Measurements from ENCODE around the gene CNTN6.

Gene CNTN6

DNA sequence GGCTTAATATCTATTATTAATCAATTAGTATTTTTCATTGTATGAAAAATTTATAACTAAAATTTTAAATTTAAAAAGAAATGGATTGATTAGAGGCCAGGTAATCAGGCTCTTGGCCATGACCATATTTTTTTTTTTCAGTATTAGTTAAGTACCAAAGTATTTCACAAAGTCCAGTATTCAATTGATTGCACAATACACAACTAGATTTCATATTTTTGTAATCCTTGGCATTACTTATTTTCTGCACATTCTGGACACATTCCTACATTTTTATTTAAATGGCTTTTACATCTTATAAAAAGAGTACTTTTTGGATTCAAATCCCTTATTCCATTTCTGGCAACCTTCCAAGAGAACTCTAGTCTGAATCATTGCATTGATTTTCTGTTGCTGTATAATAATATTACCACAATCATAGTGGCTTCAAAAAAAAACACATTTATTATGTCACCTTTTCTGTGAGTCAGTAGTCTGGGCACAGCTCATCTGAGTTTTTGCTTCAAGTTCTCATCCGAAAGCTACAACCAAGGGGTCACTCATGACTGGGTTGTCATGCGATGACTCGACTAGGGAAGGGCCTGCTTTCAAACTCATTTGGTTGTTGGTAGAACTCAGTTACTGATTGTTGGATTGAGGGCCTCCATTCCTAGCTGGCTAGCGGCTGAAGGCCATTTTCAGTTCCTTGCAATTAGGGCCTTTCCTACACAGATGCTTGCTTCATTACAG is 90.7 kb downstream of the CNTN6 start:
- no peak for DNase-seq

DNA sequence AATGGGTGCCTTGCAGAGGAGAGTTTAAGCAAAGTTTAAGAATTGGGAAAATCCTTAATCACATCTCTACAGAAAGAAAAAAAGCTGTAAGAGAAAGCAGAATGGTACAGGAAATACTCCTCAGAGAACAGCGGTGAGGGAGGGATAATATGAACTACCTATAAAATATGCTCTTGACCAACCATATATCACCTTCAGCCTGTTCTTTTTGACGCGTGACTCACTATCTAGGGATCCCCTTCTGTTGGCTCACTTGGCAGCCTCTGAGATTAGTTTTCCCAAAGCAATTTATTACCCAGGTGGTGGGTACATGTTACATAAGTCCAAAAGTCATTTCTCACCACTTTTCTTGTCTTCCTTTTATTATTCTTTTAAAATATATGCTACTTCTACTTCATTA is 97.7 kb downstream of the CNTN6 start:
- DNase-seq = no peak

DNA sequence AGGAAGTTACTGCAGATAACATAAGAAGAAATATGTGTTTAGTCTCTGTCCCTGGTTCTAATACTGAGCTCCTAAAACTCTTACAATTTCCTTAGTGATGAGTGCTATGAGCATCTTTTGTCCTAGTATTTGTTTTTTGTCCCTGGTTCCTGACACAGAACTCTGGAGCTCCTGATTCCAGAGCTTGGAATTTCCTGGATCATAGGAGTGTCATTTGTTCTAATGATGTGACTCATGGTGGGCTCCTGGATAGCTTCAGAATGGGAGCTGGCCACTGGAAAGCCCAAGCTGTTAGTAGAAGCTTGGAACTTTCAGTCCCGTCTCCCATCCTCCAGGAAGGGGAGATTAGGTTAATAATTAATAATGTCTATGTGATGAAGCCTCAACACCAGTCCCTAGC is 98.2 kb downstream of the CNTN6 start:
- no peak for DNase-seq

- DNase-seq = no peak
These were observed 103.1 kb downstream of the CNTN6 start for GRCh38 chr3:1195947-1196346.

DNA sequence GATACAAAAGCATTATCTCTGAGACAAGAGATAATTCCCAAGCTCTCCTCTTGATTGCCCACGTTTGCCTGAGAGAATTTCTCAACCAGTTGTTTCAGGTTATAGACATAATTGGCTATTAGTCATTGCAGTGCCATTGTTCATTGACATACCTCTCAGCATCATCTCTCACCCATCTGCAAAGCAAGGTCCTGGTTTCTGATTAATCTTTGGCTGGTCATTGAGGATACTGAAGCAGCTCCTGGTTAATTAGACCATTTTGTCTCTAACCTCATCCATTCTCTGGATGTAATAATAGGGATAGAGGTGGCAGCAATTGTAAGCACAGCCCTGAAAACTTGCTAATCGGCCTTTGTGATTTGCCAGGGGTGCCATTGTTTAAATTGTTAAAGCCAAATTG is 104.2 kb downstream of the CNTN6 start:
- no peak for DNase-seq

- DNase-seq = no peak
These were observed 107.5 kb downstream of the CNTN6 start for GRCh38 chr3:1200371-1200770.

- DNase-seq = no peak
These were observed 115.1 kb downstream of the CNTN6 start for GRCh38 chr3:1207904-1208303.

DNA sequence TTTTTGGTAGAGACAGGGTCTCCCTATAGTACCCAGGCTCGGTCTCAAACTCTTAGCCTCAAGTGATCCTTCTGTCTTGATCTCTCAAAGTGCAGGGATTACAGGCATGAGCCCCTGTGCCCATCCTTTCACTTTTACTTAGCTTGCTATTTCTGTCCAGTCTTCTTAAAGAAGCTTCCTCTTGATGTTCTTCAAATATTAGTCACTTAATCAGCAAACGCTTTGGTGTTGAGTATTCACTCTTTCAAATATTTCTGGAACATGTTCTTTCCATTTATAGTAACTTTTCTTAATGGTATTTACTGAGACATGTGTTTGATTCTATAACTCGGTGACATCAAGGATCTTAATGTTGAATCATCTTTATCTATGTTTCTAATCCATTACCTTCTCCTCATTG is 122.1 kb downstream of the CNTN6 start:
- DNase-seq = no peak

DNA sequence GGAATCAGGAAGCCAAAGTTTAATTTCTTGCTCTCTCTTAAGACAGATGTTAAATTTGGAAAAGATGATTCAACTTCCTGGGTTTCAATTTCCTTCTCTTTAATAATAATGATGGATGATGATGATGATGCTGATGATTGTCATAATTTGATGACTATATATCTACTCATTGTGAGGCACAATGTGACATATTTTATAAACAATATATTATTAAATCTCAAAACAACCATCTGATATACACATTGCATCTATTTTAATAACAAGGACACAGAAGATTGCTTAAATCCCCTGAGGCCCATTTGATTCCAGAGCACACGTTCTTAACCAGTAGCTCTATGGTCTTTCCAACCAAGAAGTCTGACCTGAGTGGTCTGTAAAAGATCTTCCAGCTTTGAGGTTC is 124.0 kb downstream of the CNTN6 start:
- DNase-seq = no peak

GRCh38 chr3:1227111-1227510 is 134.3 kb downstream of the CNTN6 start:
- DNase-seq = no peak

DNA sequence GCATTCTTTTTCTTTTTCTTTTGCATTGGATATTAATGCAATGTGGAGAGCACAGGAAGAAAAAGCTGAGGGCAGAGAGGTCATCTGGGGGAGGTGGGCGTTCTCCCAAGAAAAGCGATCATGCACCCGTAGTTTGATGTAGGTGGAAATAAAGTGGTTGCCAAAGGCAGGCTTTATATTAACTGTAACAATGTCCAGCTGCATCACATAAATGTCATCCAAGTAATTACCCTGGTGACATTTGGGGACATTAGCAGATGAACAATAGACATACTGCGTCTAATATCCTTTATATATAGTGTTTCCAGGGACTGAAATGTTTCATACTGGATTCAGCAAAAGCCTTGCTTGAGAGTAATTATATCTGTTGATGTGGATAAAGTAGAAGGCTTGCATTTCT is 135.5 kb downstream of the CNTN6 start:
- no peak for DNase-seq

- DNase-seq = no peak
These were observed 138.1 kb downstream of the CNTN6 start for GRCh38 chr3:1230920-1231319.

- DNase-seq = no peak
These were observed 139.5 kb downstream of the CNTN6 start for GRCh38 chr3:1232276-1232675.

GRCh38 chr3:1235526-1236120 is 142.8 kb downstream of the CNTN6 start:
- DNase-seq = no peak

- DNase-seq = no peak
These were observed 158.6 kb downstream of the CNTN6 start for GRCh38 chr3:1251282-1252060.

DNA sequence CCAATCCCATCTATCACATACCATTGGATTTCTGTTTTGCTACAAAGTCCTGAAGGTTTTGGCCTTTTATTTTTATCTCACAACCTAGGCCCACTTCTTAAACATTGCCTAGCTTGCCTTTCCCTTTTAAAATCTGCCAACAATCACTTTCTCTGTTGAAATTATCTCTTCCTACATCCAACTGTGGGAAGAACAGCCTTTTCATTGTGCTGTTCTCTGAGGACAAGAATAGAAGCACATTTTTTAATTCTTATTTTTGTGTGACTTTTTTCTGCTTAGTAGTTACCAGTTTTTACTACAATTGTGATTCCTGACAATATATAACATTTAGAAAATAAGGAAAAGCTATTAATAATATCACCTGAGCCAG is 159.2 kb downstream of the CNTN6 start:
- DNase-seq = no peak

- DNase-seq = no peak
These were observed 169.4 kb downstream of the CNTN6 start for GRCh38 chr3:1262246-1262645.

DNA sequence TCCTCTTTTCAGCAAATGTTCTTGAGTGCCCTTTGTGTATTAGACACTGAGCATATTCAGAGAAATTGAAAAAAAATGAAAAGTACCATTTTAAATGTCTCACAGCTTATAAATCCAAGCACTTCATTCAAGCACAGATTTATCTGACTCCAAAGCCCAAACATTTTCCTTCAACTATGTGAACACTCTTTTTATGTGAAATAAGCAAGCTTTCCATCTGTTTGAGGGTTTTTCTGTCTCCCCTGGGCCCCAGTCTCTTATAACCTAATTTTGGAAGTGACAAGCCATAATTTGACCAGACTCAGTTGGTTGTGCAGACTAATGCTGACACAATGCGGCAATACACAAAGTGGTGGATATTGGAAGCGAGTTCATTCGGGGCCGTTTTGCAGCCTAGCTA is 170.3 kb downstream of the CNTN6 start:
- DNase-seq = no peak

DNA sequence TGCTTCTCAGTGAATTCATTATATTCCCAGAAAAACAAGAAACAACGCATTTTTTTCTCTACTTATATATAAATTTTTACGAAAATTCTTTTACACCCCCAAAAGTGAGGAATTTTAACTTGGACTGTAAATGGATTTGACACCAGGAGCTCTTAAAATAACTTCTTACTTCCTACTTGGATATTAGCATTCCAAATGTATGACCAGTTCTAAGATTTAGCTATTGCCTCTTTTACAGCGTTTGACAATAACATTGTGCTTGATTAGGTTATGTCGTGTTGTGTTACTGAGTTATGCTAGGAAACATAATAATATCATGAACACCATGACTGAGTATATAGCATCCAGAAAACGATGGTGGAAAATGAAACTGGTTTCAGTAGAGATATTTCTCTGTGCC is 177.0 kb downstream of the CNTN6 start:
- no peak for DNase-seq

DNA sequence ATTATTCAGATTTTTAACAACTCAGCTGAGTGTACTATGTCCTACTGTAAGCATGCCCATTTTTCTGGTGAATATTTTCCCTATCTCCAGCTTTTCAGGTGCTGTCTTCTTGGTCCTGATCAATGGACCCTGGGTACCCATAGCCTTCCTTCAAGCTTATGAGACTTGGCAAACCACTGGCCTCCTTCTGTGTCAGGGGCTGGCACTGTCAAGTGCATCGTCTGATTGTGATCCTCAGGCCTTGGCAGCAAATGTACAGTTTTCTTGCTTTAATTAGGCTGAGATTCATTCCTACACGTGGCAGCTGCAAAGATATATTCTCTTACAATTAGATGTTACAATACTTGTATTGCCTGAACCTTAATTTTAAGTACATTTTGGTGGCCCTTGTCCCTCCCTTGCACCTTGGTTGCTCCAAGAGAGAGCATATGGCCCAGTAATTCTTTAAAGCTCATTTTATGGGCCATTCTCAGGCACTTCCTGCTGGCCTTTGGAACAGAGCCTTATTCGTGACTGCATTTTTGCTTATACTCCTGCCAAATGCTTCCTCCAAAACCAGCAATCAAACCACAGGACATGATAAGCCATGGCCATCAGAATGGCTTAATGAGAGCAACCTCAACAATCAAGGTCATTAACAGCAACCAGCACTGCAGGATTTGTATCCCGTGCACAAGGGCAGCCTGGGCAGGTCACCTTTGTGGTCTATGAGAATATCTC is 179.9 kb downstream of the CNTN6 start:
- no peak for DNase-seq

- no peak for DNase-seq
These were observed 182.7 kb downstream of the CNTN6 start for GRCh38 chr3:1275495-1275894.

DNA sequence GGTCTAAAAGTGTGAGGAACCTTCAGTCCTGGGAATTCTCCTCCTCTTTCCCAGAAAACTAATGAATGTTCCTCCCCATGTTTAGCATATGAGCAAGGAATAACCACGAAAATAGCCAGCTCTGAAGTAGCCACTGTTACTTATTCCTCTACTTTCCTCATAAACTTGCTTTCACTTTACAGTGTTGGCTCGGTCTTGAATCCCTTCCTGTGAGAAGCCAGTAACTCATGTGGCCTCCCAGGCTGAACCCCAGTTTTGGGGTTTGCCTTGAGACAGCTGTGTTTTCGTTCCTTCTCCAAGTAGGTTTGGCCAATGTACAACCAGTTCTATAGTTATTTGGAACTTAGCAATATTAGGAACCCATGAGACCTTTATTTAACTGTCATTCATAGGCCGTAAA is 195.0 kb downstream of the CNTN6 start:
- no peak for DNase-seq

DNA sequence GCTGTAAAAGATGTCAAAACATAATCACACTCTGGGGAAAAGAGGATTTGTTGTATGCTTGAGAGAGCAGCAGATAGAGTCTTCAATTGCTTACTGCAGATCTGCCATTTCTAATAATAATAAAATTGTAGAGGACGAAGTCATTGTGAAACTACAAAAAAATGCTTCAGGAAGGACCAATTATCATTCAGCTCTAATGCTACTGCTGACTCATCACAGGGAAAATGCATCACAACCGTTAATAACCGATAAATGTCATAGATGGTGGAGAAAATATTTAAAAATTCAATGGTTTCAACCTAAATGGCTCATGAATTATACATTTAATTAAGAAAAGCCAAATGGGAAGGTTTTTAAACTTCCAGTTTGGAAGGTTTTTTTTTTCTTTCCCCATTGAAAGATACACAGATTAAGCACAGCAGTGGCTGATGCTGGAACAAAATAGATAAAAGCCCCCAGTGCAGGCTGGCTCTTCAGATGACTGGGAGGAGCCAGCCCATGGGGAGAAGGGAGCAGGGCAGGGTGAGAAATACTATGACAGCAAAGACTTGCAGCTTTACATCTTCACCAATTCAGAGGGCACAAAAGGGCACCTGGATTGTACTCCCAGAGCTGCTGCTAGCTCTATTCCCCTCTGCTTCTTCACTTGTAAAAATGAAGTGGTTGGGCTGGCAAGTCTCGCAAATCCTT is 196.1 kb downstream of the CNTN6 start:
- no peak for DNase-seq

Measured in suppressor macrophage treated with lipopolysaccharide for 4 hours (primary cell).